Placental pericyte (primary cell): ENCODE measurements around the gene HOXA9. TPM values are rescaled to one million over a fixed set of nuclear protein-coding genes. Genes with fewer than 3 reads are reported as not detected.

ENCODE experiments used
- small RNA-seq: library from RNA; depleted of rRNA; stranded (forward); fragments of <200 nt; gene quantifications from one replicate; pipeline ENCODE3, GENCODE V24; 2012; ENCODE audit warnings: low replicate concordance
- total RNA-seq: library from RNA; depleted of rRNA; stranded (reverse); fragments of >200 nt; gene quantifications from 2 replicates; pipeline ENCODE4 v1.2.3, GENCODE V29; 2012

HOXA9 gene
- 14.2 and 23.2 TPM in 2 replicates for total RNA-seq

DNA sequence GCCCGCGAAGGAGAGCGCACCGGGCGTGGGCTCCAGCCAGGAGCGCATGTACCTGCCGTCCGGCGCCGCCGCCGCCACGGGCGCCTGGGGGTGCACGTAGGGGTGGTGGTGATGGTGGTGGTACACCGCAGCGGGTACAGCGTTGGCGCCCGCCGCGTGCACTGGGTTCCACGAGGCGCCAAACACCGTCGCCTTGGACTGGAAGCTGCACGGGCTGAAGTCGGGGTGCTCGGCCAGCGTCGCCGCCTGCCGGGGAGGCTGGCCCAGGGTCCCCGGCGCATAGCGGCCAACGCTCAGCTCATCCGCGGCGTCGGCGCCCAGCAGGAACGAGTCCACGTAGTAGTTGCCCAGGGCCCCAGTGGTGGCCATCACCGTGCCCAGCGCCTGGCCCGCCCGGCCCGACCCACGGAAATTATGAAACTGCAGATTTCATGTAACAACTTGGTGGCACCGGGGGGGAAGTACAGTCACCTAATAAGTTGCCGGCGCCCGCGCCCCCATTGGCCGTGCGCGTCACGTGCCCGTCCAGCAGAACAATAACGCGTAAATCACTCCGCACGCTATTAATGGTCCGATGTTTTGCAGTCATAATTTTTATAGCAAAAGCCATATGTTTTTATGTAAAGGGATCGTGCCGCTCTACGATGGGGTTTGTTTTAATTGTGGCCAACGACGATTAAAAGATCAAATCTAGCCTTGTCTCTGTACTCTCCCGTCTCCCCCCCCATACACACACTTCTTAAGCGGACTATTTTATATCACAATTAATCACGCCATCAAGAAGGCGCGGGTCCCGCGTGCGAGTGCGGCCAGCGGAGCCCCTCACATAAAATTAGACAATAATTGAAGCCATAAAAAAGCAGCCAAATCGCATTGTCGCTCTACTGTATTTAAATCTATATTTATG is at the start of gene HOXA9:
HOXA9 (minus strand) TSS at position 449 of the 907 bp plus-strand sequence; CDS start at position 369, 80 bp downstream.

DNA sequence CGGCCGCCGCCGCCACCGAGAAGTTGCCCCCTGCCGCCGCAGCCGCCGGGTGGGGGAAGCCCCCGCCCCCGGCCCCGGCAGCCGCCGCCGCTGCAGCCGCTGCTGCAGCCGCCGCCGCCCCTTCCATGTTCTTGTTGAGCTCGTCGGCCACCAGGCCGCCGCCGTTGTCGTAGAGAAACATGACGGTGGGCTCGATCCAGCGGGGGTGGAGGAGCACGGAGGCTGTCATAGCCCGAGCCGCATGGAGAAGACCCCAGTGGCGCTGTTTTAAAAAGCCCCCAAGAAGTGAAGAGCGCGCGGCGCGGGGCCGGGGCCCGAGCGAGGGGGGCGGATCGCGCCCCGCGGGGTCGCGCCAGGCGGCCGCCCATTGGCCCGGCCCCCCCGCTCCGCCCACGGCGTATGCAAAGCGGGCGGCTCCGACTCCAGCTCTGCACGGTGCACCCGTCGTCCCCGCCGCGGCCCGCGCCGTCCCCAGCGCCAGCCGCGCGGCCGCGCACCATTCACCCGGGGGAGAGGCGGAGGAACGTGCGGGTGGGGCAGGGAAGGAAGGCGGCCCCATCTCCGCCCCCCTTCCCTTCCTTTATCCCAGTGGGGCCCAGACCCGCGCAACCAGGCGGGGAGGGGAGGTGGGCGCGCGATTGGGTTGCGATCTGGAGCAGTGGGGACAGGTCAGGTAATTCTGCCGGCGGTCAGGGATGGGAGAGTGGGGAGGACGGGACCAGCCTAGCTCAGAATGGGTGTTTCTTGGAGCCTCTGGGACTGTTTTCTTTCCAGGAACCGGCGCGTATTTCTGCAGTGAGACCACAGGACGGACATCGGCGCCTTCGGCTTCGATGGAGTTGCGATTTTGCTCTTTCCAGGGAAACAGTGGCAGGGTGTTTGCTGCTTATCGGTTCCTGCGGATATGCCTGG is 34.8 kb upstream of the HOXA9 start, which contains the start of gene HOXA13:
HOXA13 (minus strand) TSS at position 243 of the 912 bp plus-strand sequence; CDS start at position 229, 14 bp downstream.

GRCh38 chr7:27185013-27185853 is 19.9 kb upstream of the HOXA9 start, which contains the start of gene HOXA11:
TSS of gene HOXA11 (minus strand) at chr7:27185232. CDS start at chr7:27185144, 88 bp downstream.

GRCh38 chr7:27173956-27174873 is 8.9 kb upstream of the HOXA9 start, which contains the start of gene HOXA10:
TSS of gene HOXA10 (minus strand) at chr7:27174320. CDS start at chr7:27174306, 14 bp downstream.

GRCh38 chr7:27156508-27156898 is 8.8 kb downstream of the HOXA9 start, which contains the start of gene HOXA7:
TSS of gene HOXA7 (minus strand) at chr7:27156675. CDS start at chr7:27156545, 130 bp downstream.

GRCh38 chr7:27151931-27152815 is 13.2 kb downstream of the HOXA9 start, which contains the start of gene HOXA3:
TSS of gene HOXA3 (minus strand) at chr7:27152583. CDS start at chr7:27110640, 41,943 bp downstream.

GRCh38 chr7:27147199-27148030 is 17.9 kb downstream of the HOXA9 start, which contains the start of gene HOXA6:
TSS of gene HOXA6 (minus strand) at chr7:27147774. CDS start at chr7:27147749, 25 bp downstream.

GRCh38 chr7:27143023-27143949 is 22.1 kb downstream of the HOXA9 start, which contains the start of gene HOXA5:
TSS of gene HOXA5 (minus strand) at chr7:27143681. CDS start at chr7:27143607, 74 bp downstream.

DNA sequence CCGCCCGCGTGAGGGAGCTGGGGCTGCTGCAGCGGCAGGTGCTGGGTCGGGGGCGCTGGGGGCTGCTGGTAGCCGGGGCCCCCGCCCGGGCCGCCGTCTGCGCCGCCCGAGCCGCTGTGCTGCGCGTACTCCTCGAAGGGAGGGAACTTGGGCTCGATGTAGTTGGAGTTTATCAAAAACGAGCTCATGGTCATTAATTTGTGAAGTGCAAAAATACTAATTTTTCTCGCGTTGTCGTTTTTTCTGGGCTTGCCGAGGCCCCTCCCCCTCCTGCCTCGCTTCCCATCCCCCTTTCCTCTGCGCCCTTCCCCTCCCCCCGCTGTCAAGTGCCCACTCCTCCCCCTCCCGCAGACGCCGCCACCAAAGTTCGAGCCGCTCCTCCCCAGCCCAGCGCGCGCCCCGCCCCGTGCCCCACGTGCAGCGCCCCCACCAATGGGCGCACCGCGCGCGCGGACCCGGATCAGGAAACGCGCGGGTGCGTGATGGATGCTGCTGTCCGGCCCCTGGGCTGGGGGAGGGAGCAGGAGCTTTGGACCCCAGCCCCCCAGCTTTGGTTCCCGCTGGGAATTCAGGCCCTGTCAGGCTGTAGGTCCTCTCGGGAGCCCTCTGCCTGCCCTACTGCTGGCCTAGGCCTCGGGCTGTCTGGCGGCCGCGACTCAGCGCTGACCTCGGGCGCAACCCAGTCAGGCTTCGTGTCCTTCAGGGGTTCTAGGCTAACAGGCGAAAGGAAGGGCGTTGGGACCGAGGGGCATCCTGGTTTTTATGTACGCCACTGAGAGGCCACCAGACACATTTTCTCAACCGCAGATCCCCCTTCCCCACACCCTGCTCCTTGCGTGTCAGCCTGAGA is 34.6 kb downstream of the HOXA9 start, which contains the start of gene HOXA4:
HOXA4 (minus strand) TSS at position 218 of the 850 bp plus-strand sequence; CDS start at position 194, 24 bp downstream.

Small RNA genes within 50 kb of the gene (small RNA-seq; reads per million reads assigned to genes)
- not detected for gene AC004080.5
- gene RF02140 = not detected
- gene RF02141 = not detected

Other genes with a start within 250 kb of the HOXA9 start
- 0.14 TPM in 1 of 2 replicates, not detected in the other for gene HOXA1, start 69.5 kb downstream of the HOXA9 start, total RNA-seq
- gene HOXA2, start 62.9 kb downstream of the HOXA9 start, total RNA-seq = under 0.01 and 0.43 TPM in 2 replicates
- 0.29 TPM in 1 of 2 replicates, not detected in the other for gene HOXA4, start 34.8 kb downstream of the HOXA9 start, total RNA-seq
- under 0.01 and 3.4 TPM in 2 replicates for gene HOXA5, start 21.9 kb downstream of the HOXA9 start, total RNA-seq
- gene HOXA6, start 17.8 kb downstream of the HOXA9 start, total RNA-seq = 0.22 and 4.3 TPM in 2 replicates
- 2.3 TPM in 1 of 2 replicates, not detected in the other for gene HOXA3, start 13.0 kb downstream of the HOXA9 start, total RNA-seq
- 0.44 and 1.0 TPM in 2 replicates for gene HOXA7, start 8.9 kb downstream of the HOXA9 start, total RNA-seq
- 15.5 and 23.3 TPM in 2 replicates for gene HOXA10, start 8.8 kb upstream of the HOXA9 start, total RNA-seq
- gene HOXA11, start 19.7 kb upstream of the HOXA9 start, total RNA-seq = 17.8 and 24.3 TPM in 2 replicates
- 4.0 and 6.8 TPM in 2 replicates for gene HOXA13, start 34.6 kb upstream of the HOXA9 start, total RNA-seq
- gene EVX1, start 77.3 kb upstream of the HOXA9 start, total RNA-seq = not detected in 2 replicates